ENCODE results near the gene SLC25A21.

Gene SLC25A21

DNA sequence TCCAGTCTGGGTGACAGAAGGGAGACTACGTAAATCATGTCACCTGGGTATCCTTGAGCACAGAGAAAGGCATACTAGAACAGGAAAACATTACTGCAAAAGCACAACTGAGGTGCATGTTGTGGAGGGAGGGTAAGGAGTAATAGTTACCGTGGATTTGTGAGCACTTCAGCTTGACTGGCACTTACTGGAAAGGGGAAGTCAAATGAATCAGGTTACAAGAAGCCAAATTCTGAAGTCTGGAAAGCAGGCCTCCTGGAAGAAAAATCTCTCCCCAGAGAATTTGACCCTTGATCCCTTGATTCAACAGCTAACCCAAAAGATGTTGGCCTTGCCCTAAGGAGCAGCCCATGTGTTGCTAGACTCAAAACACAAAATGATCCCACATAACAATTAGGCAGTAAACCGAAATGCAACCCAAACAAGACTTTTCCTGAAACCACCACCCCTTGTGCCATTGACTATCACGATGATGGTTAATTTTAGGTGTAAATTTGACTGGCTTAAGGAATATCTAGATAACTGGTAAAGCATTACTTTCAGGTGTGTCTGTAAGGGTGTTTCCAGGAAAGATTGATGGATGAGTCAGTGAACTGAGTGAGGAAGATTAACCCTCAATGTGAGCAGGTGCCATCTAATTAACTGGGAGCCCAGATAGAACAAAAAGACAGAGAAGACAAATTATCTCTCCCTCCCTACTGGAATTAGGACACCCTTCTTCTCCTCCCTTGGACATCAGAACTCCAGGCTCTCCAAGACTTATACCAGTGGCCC is 108.8 kb downstream of the SLC25A21 start:
- Mint-ChIP-seq H3K4me3 (no peak overlapping the region), H3K4me1 (no peaks in the 10 kb centered on the region)
- CTCF ChIA-PET: no interaction called here

DNA sequence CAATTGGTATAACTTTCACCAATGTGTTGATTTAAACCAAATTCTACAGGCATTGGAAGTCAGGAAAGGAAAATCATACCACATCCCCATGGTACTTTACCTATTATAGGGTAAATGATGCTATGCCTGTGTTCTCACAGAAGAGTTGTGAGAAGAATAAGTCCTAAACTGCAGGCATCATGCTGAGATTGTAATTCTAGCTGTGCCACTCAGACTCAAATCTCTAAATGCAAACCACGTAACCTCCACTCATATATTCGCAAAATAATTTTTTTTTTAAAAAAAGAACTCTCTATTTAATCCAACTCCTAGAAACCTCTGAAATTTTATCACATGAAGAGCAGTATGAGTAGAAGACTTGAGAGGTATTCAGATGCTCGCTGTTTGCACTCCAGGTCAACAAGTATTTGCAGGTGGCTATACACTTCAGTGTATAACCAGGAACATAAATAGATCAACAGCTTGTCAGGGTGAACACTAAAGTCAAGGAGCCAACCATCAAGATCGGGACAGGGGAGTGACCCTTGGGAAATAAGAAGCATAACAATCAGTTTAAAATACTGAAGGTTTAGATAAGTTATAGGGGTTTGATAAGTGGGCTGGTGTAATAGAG is 110.1 kb downstream of the SLC25A21 start:
- CTCF ChIA-PET: no interaction called here
- H3K36me3 Mint-ChIP-seq: no peaks in the 10 kb centered on the region
- no peaks in the 10 kb centered on the region for H3K9me3 Mint-ChIP-seq
- no peaks in the 10 kb centered on the region for H3K27me3 Mint-ChIP-seq
- DNase-seq: no peak
- no peak overlapping the region for H3K4me3 Mint-ChIP-seq
- no peaks in the 10 kb centered on the region for H3K4me1 Mint-ChIP-seq
- H3K27ac Mint-ChIP-seq: no peak overlapping the region

More for the DNA sequence above, 108.8 kb downstream of the SLC25A21 start:
- H3K9me3 Mint-ChIP-seq: no peaks in the 10 kb centered on the region
- no peaks in the 10 kb centered on the region for H3K27me3 Mint-ChIP-seq
- no peaks in the 10 kb centered on the region for H3K36me3 Mint-ChIP-seq
- DNase-seq: no peak
- H3K27ac Mint-ChIP-seq: no peak overlapping the region

DNA sequence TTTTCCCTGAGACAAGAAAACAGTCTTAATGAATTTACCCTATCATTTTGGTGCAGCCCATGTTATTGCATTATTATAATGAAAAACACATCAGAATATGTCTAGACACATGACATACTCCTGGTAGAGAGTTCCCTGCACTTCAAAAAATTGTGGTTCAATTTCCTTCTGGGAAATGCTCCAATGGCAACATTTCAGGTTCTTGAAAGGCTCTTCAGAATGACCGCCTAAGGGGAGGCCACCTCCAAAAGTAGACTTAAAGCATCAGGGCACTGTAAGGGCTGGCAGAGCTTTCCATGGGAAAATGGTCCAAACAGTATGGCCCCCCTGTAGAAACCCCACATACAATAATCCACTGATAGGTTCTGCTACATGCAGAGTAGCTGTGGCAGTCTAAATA is 110.7 kb downstream of the SLC25A21 start:
- Mint-ChIP-seq H3K4me3 (no peak overlapping the region), H3K27me3 (no peaks in the 10 kb centered on the region), H3K4me1 (no peaks in the 10 kb centered on the region), H3K36me3 (no peaks in the 10 kb centered on the region), H3K27ac (no peak overlapping the region), H3K9me3 (no peaks in the 10 kb centered on the region)
- CTCF ChIA-PET: no interaction called here
- DNase-seq: no peak

DNA sequence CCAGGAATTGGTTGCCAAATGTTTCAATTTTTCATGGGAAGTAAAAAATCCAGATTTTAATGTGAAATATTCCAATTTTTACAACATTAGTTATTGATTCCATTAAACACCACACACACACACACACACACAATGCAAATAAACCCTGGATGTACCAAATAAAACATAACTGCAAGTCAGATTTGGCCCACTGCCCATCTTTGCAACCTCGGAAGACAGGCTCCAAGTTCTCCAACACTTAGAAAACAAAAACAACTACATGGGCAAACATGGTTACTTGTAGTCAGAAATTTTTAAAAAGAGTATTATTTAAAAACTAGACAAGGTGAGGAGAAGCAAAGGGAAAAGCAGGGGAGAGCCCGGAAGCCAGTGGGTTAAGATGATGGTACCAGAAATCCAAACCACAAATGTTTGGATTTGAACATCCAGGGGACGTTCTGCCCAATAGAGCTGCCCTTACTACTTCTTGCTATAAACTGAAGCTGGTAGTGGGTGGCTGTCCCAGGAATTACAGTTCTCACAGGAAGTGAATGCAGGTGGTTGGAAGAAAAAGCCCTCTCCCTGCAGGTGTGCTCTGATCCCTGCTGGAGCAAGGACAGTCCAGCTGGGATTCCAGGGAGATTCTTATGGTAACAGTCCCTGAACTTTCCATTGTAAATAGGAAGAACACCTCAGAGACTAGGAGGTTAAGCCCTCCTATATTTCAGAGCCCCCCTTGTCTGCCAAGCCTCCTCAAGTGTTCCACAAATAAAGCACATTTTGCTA is 111.7 kb downstream of the SLC25A21 start:
- CTCF ChIA-PET: no interaction called here
- no peak overlapping the region for H3K4me3 Mint-ChIP-seq
- H3K36me3 Mint-ChIP-seq: no peaks in the 10 kb centered on the region
- no peaks in the 10 kb centered on the region for H3K4me1 Mint-ChIP-seq
- H3K27me3 Mint-ChIP-seq: no peaks in the 10 kb centered on the region
- no peak for DNase-seq
- H3K27ac Mint-ChIP-seq: no peak overlapping the region
- H3K9me3 Mint-ChIP-seq: no peaks in the 10 kb centered on the region

DNA sequence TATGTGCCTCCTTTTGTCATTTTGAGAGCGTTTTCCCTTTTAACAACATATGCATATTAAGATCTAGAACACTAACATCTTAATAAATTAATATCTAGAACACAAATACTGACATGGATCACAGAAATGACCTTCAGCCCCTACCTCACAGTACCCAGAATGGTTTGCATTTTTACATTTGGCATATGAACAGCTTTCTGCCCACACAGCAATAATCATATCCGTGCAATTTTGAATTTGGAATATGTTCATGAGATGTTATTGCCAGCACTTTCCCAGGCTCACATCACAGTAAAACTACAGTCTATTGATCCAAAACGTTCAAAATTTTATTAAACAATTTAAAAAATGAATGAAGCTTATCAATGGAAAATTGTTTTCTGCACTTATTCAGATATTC is 114.6 kb downstream of the SLC25A21 start:
- Mint-ChIP-seq H3K36me3 (no peaks in the 10 kb centered on the region), H3K9me3 (peaks cover 1% of the 10 kb centered on the region), H3K4me3 (no peak overlapping the region), H3K4me1 (no peaks in the 10 kb centered on the region), H3K27ac (no peak overlapping the region), H3K27me3 (no peaks in the 10 kb centered on the region)
- CTCF ChIA-PET: no interaction called here
- DNase-seq: no peak

DNA sequence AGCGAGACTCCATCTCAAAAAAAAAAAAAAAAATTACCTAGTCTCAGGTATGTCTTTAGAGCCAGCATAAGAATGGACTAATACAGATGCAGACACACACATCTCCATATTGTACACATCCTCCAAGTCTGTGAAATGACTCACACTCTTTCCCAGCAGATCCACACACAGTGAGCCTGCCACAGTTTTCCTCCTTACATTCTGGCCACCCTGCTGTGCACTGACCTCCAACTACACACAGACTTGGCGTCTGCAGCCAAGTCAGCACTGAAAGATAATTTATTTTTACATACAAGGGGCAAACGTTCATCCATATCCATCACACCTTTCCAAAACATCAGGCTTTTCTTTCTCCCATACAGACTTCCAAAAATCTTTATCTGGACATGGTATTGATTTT is 115.9 kb downstream of the SLC25A21 start:
- DNase-seq: no peak
- no peaks in the 10 kb centered on the region for H3K36me3 Mint-ChIP-seq
- no peak overlapping the region for H3K4me3 Mint-ChIP-seq
- no peak overlapping the region for H3K27ac Mint-ChIP-seq
- H3K4me1 Mint-ChIP-seq: no peaks in the 10 kb centered on the region
- H3K27me3 Mint-ChIP-seq: no peaks in the 10 kb centered on the region
- H3K9me3 Mint-ChIP-seq: peaks cover 1% of the 10 kb centered on the region
- CTCF ChIA-PET: no interaction called here

DNA sequence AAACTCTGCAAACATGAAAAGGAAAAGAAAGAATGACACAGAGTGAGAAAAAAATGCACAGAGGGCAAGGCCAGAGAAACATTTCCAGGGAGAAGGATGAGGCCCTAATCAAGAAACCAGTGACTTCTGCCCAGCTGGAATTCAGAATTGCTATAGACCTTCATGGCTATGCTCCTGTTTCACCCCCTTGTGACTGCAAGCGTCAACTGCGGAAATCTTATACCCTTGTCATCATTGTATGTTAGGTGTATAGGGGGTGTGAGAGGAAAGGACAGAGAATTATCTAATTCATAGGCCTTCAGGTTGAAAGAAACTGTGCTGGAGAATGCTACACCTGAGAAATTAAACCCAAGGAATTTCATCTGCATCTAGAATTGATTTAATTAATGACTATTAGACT is 117.5 kb downstream of the SLC25A21 start:
- H3K9me3 Mint-ChIP-seq: peaks cover 1% of the 10 kb centered on the region
- H3K4me3 Mint-ChIP-seq: no peak overlapping the region
- H3K4me1 Mint-ChIP-seq: no peaks in the 10 kb centered on the region
- no peak for DNase-seq
- no peaks in the 10 kb centered on the region for H3K36me3 Mint-ChIP-seq
- no peaks in the 10 kb centered on the region for H3K27me3 Mint-ChIP-seq
- no peak overlapping the region for H3K27ac Mint-ChIP-seq
- CTCF ChIA-PET: no interaction called here

DNA sequence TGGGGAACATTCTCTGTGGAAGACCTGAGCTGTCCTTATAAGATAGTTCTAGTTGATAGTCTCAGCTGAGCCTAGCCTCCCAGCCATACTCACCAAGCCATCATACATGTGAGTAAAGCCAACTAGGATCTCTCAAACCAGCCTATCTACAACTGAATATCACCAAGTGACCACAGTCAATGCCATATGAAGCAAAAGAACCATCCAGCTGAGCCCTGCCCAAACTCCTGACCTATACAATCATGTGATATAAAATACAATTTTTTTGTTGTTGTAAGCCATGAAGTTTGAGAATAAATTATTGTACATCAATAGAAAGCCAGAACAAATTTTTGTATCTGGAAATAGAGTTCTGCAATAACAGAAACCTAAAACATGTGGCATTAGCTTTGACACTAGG is 118.3 kb downstream of the SLC25A21 start:
- H3K4me1 Mint-ChIP-seq: no peaks in the 10 kb centered on the region
- H3K27me3 Mint-ChIP-seq: no peaks in the 10 kb centered on the region
- DNase-seq: no peak
- CTCF ChIA-PET: no interaction called here
- no peak overlapping the region for H3K27ac Mint-ChIP-seq
- H3K9me3 Mint-ChIP-seq: peaks cover 1% of the 10 kb centered on the region
- H3K36me3 Mint-ChIP-seq: no peaks in the 10 kb centered on the region
- H3K4me3 Mint-ChIP-seq: no peak overlapping the region

DNA sequence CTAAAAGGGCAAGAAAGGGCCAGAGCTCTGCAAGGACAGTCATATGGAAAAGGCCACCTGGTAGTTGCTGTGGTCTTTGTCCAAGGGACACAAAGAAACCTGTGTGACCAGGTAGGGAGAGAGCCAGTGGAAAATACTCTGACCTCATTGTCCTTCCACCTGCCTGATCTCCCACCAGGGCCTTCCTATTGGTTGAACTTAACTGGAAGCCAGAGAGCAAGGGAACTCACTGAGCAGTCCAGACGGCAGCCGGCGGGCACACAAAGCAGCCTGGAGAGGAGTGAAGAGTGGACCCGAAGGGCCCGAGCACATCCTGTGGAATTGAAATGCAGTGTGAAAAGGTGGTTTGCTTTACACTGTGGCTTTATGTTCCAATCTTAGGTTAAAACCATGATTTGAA is 120.7 kb downstream of the SLC25A21 start:
- no peak overlapping the region for H3K27ac Mint-ChIP-seq
- CTCF ChIA-PET: no interaction called here
- no peak for DNase-seq
- no peaks in the 10 kb centered on the region for H3K27me3 Mint-ChIP-seq
- peaks cover 1% of the 10 kb centered on the region for H3K9me3 Mint-ChIP-seq
- no peaks in the 10 kb centered on the region for H3K36me3 Mint-ChIP-seq
- H3K4me3 Mint-ChIP-seq: no peak overlapping the region
- no peaks in the 10 kb centered on the region for H3K4me1 Mint-ChIP-seq

DNA sequence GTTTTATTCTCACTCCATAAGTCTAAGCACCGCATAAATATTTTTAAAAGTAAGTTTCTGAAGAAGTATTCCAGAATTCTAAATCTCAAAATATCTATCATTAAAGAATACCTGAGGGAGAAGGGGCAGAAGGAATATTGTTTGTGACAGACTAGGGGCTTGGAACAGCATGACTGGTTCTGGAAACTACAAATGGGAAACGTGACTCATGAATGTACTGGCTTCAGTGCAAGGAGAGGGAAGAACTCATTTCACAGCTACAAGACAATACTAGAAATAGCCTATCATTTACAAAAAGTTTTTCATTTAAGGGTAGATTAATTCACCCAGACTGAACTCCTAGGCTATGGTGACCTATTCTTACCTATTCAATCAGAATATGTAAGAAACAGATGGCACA is 121.3 kb downstream of the SLC25A21 start:
- Mint-ChIP-seq H3K27me3 (no peaks in the 10 kb centered on the region), H3K9me3 (peaks cover 1% of the 10 kb centered on the region), H3K36me3 (no peaks in the 10 kb centered on the region), H3K4me1 (no peaks in the 10 kb centered on the region), H3K4me3 (no peak overlapping the region), H3K27ac (no peak overlapping the region)
- DNase-seq: no peak
- CTCF ChIA-PET: no interaction called here

DNA sequence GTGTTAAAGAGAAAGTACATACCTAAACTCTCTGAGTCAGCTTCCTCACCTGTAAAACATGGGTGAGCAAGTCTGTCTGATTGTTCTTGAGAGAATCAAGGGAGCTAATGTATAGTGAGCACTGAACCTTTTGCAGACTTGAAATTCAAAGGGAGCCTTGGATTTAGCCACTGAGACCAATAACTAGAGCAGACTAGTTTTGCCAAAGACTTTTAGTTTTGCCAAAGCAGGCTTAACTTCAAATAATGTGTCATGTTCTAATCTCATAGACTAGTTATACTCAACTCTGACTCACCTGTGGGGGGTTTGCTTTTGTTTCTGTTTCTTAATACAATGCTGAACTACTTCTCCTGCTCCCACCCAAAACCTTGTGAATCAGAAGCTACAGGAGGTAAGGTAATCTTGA is 123.7 kb downstream of the SLC25A21 start:
- CTCF ChIA-PET: no interaction called here
- Mint-ChIP-seq H3K36me3 (no peaks in the 10 kb centered on the region), H3K4me3 (no peak overlapping the region), H3K27ac (no peak overlapping the region), H3K27me3 (no peaks in the 10 kb centered on the region), H3K9me3 (no peaks in the 10 kb centered on the region), H3K4me1 (no peaks in the 10 kb centered on the region)
- DNase-seq: no peak

DNA sequence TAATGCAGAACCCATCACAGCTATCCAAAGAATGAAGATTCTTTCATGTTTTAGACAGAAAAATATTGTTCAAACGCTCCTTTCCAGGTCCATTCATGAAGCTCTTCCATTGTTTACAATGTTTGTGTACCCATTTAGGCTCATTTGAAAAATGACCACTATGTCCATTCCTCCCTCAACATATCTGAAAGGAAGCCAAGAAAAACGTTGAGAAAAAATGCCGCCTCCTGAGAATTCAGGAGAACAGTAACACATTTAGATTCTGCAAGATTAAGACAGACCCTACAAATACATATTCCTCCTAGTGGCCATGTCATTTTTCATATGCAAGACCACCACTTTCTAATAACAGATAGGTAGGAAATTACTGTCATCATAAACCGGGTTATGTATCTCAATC is 124.4 kb downstream of the SLC25A21 start:
- Mint-ChIP-seq H3K4me3 (no peak overlapping the region), H3K27me3 (no peaks in the 10 kb centered on the region), H3K36me3 (no peaks in the 10 kb centered on the region), H3K4me1 (no peaks in the 10 kb centered on the region), H3K9me3 (no peaks in the 10 kb centered on the region), H3K27ac (no peak overlapping the region)
- no peak for DNase-seq
- CTCF ChIA-PET: no interaction called here

DNA sequence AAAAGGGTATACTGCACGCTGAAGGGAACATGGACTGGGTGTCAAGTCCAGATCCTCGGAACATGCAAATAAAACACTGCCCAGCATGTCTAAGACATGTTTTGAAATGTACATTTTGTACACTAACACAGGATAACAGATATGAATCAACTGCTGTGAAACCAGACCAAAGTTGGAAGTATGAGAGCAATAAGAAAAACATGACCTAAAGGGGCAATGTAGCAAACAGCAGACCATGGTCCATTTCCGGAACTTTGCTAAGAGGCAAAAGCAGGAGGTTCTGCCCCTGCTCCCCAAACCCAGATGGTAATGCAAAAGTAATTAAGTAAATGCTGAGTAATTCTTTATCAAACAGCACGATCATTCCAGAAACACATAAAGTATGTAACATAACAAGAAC is 125.2 kb downstream of the SLC25A21 start:
- Mint-ChIP-seq H3K27me3 (no peaks in the 10 kb centered on the region), H3K36me3 (no peaks in the 10 kb centered on the region), H3K4me3 (no peak overlapping the region), H3K4me1 (no peaks in the 10 kb centered on the region), H3K27ac (no peak overlapping the region), H3K9me3 (no peaks in the 10 kb centered on the region)
- CTCF ChIA-PET: no interaction called here
- DNase-seq: no peak

DNA sequence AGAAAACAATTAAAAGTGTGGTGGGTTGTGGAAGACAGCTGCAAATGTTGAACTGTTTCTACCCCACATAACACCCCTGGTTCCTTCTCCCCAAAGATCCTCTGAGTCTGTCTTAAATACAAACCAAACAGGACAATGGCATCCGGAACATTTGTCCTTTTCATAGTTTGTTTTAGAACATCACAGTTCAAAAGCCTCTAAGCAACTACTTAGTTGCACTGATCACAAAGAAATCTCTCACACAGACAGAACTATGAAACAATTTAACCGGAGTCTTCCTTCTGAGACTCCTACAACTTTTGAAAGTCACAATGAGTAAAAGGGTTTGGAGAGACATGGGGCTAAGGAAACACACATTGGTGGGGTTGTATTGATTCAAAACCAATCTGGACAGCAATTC is 125.6 kb downstream of the SLC25A21 start:
- no peak for DNase-seq
- no peaks in the 10 kb centered on the region for H3K36me3 Mint-ChIP-seq
- CTCF ChIA-PET: no interaction called here
- no peaks in the 10 kb centered on the region for H3K27me3 Mint-ChIP-seq
- no peak overlapping the region for H3K4me3 Mint-ChIP-seq
- H3K9me3 Mint-ChIP-seq: no peaks in the 10 kb centered on the region
- no peaks in the 10 kb centered on the region for H3K4me1 Mint-ChIP-seq
- H3K27ac Mint-ChIP-seq: no peak overlapping the region
